Duodenal mucosa (tissue), 2 donors: ENCODE measurements around the gene DNAJB9.

Source experiments
- H3K27ac ChIP-seq: one replicate; pipeline ENCODE4 v1.7.0; 2013; ENCODE audit warnings: low read depth, low read length
- H3K27me3 ChIP-seq, 2 donors: one replicate each; pipeline ENCODE4 v1.7.0; 2013; ENCODE audit warnings: low read length in 2 of 2, control low read depth in 1 of 2; ENCODE audit not compliant: insufficient read depth in 2 of 2, control insufficient read depth in 1 of 2
- H3K36me3 ChIP-seq, 2 donors: one replicate each; pipeline ENCODE4 v1.7.0; 2013; ENCODE audit warnings: low read length in 2 of 2, control low read depth in 1 of 2; ENCODE audit not compliant: insufficient read depth in 2 of 2, control insufficient read depth in 1 of 2
- H3K4me1 ChIP-seq, 2 donors: one replicate each; pipeline ENCODE4 v1.7.0; 2013; ENCODE audit warnings: low read length in 2 of 2, control low read depth in 1 of 2; ENCODE audit not compliant: insufficient read depth in 2 of 2, control insufficient read depth in 1 of 2
- H3K4me3 ChIP-seq, 2 donors: one replicate each; pipeline ENCODE4 v1.7.0; 2013; ENCODE audit warnings: low read length in 2 of 2, low read depth in 1 of 2
- H3K9ac ChIP-seq, 2 donors: one replicate each; pipeline ENCODE4 v1.7.0; 2013; ENCODE audit warnings: low read length in 2 of 2, low read depth in 1 of 2
- H3K9me3 ChIP-seq, 2 donors: one replicate each; pipeline ENCODE4 v1.7.0; 2013; ENCODE audit warnings: low read length in 2 of 2, control low read depth in 1 of 2; ENCODE audit not compliant: control insufficient read depth in 1 of 2

Gene DNAJB9

DNA sequence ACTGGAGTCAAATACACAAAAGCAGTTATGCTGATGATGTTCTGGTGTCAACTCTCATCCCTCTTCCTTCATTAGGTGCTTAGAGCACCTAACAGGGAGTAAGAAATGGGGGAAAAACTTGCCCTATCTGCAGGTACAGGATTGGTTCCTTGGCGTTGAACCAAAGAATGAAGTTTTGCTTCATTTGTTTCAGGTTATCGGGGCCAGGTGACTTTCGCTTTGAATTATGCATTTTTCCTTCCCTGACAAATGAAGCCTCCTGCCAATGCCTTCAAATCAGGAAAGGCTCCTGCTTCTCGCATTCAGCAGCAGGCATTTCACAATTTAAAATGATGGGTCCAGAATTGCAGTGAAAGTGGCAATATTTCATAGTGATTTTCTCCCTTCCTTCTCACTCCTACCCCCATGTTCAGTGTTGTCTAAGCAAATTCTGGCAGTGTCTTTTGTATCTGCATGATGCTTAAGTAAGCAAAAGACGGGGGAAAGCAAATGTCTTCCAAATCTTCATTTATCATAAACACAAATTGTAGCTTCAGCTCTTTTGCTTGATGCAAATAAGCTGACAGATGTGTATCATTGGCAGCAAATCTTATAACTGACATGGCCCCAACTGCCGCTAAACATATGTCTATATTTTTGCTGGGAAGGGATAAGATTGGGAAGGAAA lies 29.4 kb downstream of the DNAJB9 start:
- no peak overlapping the region for H3K4me3 ChIP-seq
- no peaks in the 10 kb centered on the region for H3K36me3 ChIP-seq
- no peaks in the 10 kb centered on the region for H3K4me1 ChIP-seq
- no peak overlapping the region for H3K27ac ChIP-seq
- no peak overlapping the region for H3K9ac ChIP-seq
- no peaks in the 10 kb centered on the region for H3K27me3 ChIP-seq
- H3K9me3 ChIP-seq = no peaks in the 10 kb centered on the region

DNA sequence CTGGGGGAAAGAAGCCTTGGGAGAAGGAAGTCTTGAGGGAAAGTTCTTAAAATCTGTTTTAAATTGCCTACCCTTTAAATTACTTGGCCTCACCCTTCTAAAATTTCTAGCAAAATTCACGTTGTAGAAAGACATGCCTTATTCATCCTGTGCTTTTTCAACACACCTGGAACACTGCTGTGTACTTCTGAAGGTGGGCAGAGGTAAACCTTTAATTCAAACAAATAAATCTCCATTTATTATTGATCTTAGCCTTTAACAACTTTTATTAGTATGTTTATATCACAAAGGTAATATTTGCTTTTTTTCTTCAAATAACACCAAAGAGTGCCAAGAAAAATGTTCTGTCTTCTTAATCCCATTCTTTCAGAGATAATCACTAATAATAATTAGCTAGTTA lies 30.7 kb downstream of the DNAJB9 start:
- H3K36me3 ChIP-seq = no peaks in the 10 kb centered on the region
- H3K4me3 ChIP-seq = no peak overlapping the region
- H3K27ac ChIP-seq = no peak overlapping the region
- H3K9me3 ChIP-seq = no peaks in the 10 kb centered on the region
- no peaks in the 10 kb centered on the region for H3K4me1 ChIP-seq
- no peaks in the 10 kb centered on the region for H3K27me3 ChIP-seq
- H3K9ac ChIP-seq = no peak overlapping the region

DNA sequence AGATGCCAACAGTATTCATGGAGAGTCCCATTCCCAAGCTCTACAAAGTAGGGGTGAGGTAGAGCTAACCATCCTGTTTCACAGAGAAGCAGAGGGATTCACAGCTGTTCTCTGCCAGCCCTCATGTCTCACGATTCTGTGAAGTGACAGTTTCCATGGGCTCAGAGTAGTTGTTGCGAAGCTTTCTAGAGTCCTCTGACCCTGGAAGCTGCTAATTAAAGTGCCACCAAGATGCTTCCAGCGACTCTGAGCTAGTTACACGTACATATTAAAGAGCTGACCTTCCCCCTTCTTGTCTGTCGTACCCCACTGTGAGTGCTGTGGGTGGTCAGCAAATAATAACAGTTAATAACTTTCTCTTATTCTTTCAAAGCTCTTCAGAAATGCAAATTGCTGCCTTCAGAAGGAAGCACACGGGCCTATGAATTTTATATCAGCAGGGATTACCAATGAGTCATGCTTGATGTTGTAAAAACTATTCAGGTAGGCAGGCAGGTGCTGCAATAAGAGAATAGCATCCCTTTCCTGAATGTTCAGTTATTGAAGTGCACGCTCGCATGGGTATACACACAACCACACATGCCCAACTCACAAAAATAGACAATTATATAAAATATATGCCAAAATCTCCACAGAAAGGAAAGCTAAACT lies 34.1 kb downstream of the DNAJB9 start:
- Histone ChIP-seq H3K9me3 (no peaks in the 10 kb centered on the region), H3K27ac (no peak overlapping the region), H3K36me3 (no peaks in the 10 kb centered on the region), H3K27me3 (no peaks in the 10 kb centered on the region), H3K9ac (no peak overlapping the region), H3K4me3 (no peak overlapping the region), H3K4me1 (no peaks in the 10 kb centered on the region)

DNA sequence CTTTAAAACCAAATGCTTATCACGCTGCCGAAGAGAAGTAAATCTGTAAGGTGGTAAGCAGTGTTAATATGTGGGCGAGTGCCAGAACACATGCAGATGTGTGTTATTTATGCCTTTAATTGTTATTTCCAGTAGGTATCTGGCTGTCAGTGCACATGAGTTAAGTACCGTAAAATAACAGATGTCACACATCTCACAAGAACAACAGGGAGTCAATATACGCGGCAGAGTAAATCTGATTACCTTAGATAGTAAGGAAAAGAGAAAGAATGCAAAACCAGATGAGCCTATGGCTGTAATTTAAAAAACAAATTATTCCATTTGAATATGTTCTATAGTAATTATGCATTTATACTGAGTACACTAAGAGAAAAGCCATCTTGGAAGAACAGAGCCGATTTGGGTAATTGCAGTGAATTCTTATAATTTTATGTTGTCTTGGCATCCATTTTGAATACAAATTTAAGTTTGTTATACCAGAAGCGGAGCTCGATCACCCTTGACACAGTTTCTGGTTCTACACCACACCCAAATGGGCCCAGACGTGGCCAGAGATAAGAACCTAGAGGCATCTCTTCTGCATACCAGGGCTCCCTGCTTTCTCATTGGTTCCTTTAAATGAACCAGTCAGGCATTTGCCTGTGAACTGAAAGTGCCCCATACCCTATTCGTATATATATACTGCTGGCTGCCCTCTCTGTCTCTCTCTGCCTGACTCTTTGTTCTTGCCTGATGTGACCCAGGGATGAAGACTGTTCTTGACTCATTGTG lies 34.8 kb downstream of the DNAJB9 start:
- no peaks in the 10 kb centered on the region for H3K4me1 ChIP-seq
- no peaks in the 10 kb centered on the region for H3K36me3 ChIP-seq
- H3K27ac ChIP-seq = no peak overlapping the region
- H3K27me3 ChIP-seq = no peaks in the 10 kb centered on the region
- no peak overlapping the region for H3K4me3 ChIP-seq
- H3K9ac ChIP-seq = no peak overlapping the region
- no peaks in the 10 kb centered on the region for H3K9me3 ChIP-seq

DNA sequence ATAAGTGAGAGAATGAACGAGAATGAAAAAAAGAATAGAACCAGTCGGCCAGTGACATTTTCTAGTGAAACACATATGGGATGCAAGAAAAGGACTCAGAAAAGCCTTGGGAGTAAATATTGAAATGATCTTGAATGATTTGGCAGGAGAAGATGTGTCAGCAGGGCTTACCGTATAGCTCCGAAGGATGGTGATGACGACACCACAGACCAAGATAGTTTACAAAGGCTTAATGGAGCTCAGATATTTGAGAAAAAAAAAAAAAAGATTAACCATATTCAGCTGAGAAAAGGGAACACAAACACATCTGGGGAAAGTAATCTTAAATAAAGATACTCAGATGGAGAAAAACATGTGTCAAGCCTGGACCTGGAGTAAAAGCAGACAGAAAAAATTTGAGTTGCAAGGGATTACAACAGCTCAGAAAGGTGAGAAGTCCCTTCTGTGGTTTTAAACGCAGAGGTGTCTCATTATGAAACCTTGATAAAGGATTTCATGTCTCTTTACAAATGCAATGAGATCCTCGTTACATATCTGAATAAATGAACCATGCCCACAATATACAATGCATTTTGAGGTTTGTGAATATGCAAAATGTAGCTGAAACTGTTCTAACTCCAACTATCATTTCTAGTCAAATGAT lies 36.0 kb downstream of the DNAJB9 start:
- H3K9ac ChIP-seq = no peak overlapping the region
- no peaks in the 10 kb centered on the region for H3K36me3 ChIP-seq
- no peak overlapping the region for H3K27ac ChIP-seq
- no peak overlapping the region for H3K4me3 ChIP-seq
- no peaks in the 10 kb centered on the region for H3K9me3 ChIP-seq
- H3K27me3 ChIP-seq = no peaks in the 10 kb centered on the region
- no peaks in the 10 kb centered on the region for H3K4me1 ChIP-seq

DNA sequence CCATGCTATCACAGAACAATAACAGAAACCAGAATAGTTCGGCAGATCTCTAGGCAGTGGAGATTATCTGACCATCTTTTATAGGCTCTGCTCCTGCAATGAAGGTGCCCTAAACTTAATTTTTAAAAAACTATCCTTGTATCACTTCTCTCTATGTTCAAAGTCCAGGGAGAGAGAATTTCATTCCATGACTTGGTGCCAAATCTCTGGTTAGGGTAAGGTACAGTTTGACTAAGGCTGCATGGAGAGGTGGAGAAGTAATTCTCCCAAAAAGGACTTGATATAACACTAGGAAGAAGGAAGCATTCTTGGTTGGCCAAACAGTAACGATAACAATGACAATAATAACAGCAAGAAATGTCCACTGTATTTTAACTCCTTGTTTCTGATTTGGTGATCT lies 40.0 kb downstream of the DNAJB9 start:
- Histone ChIP-seq H3K9me3 (no peaks in the 10 kb centered on the region), H3K9ac (no peak overlapping the region), H3K27ac (no peak overlapping the region), H3K4me1 (no peaks in the 10 kb centered on the region), H3K36me3 (no peaks in the 10 kb centered on the region), H3K27me3 (no peaks in the 10 kb centered on the region), H3K4me3 (no peak overlapping the region)

DNA sequence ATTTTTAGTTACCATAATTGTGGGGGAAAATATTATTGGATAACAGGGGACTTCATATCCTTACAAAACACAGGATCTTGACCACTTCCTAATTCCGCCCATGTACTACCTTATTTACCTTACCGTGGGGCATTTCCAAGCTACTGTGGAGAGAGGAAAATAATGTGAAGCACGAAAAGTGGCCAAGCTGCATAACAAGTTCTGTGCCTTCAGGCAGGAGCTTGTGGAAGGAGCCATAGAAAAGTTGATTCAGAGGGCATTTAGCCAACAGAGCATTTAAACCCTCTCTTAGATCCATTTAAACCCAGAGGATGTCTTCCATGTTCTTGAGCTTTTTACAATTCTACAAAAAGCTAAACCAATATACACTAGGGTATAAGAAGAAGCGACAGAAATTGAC lies 41.6 kb downstream of the DNAJB9 start:
- H3K36me3 ChIP-seq = no peaks in the 10 kb centered on the region
- H3K27me3 ChIP-seq = no peaks in the 10 kb centered on the region
- H3K27ac ChIP-seq = no peak overlapping the region
- no peak overlapping the region for H3K9ac ChIP-seq
- H3K4me1 ChIP-seq = no peaks in the 10 kb centered on the region
- H3K4me3 ChIP-seq = no peak overlapping the region
- no peaks in the 10 kb centered on the region for H3K9me3 ChIP-seq

DNA sequence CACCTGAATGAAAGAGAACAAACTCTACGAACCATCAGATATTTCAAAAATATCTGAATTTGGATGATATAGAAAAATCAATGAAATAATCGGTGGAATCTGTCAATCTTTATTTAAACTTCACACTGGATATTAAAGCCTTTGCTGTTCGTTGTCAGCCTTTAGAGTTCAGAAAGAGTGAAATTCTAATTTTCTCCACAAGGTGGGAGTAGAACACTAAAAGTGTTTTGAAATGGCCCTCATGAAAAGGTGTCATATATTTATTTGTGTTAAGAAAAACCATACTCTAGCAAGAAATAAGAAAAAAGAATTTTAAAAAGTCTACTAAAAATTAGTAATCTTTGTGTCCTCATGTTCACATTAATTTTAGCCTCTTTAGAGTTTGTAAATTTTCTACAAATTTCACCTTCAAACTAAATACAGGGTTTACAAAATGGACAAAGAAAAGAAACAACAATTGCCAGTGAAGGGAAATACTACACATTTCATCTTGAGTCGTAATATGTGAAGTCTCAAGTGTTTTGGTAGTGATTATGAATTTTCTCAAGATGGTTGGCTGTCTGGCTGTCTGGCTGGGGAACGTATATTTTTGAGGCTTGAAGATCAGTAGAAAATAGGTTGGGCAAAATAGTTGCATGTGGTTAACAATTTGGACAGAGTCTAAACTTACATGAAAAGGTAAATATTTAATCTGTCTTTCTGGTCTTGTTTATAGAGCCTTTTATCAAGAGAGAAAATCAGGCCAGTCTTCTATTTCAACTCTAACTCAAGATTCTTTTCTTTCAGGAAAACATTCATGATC lies 43.7 kb downstream of the DNAJB9 start:
- Histone ChIP-seq H3K4me3 (no peak overlapping the region), H3K9me3 (no peaks in the 10 kb centered on the region), H3K27me3 (no peaks in the 10 kb centered on the region), H3K4me1 (no peaks in the 10 kb centered on the region), H3K36me3 (no peaks in the 10 kb centered on the region), H3K27ac (no peak overlapping the region), H3K9ac (no peak overlapping the region)

DNA sequence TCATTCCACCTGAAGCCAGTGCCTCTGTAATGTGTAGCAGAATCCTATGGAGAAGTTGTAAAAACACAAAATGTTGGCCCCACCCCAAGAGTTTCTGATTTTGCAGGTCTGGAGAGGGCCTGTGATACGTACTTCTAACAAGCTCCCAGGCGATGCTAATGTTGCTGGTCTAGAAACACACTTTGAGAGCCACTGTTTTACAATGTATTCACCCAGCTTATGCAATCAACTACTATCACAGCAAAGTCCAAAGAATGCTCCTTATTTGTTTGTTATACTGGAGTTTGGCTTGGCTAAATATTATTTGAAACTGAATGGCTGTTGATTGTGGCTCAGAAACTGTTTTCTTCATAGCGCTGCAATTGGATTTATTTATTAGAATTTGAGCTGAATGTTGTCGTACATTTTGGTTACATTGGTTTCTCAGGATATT lies 44.3 kb downstream of the DNAJB9 start:
- Histone ChIP-seq H3K9me3 (no peaks in the 10 kb centered on the region), H3K27me3 (no peaks in the 10 kb centered on the region), H3K27ac (no peak overlapping the region), H3K36me3 (no peaks in the 10 kb centered on the region), H3K4me1 (no peaks in the 10 kb centered on the region), H3K4me3 (no peak overlapping the region), H3K9ac (no peak overlapping the region)
